HG02973 (cell line): ENCODE data around the gene CCND1.

Experiments
- ATAC-seq: cut with Tn5 transposase; IDR thresholded peaks from one replicate; pipeline ENCODE4 v1.9.1; 2021; ENCODE audit warnings: moderate library complexity; ENCODE audit not compliant: unreplicated experiment

CCND1 gene

DNA sequence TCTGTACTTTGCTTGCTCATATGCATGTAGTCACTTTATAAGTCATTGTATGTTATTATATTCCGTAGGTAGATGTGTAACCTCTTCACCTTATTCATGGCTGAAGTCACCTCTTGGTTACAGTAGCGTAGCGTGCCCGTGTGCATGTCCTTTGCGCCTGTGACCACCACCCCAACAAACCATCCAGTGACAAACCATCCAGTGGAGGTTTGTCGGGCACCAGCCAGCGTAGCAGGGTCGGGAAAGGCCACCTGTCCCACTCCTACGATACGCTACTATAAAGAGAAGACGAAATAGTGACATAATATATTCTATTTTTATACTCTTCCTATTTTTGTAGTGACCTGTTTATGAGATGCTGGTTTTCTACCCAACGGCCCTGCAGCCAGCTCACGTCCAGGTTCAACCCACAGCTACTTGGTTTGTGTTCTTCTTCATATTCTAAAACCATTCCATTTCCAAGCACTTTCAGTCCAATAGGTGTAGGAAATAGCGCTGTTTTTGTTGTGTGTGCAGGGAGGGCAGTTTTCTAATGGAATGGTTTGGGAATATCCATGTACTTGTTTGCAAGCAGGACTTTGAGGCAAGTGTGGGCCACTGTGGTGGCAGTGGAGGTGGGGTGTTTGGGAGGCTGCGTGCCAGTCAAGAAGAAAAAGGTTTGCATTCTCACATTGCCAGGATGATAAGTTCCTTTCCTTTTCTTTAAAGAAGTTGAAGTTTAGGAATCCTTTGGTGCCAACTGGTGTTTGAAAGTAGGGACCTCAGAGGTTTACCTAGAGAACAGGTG, 11.1 kb downstream of the CCND1 start:
- no peak for ATAC-seq

DNA sequence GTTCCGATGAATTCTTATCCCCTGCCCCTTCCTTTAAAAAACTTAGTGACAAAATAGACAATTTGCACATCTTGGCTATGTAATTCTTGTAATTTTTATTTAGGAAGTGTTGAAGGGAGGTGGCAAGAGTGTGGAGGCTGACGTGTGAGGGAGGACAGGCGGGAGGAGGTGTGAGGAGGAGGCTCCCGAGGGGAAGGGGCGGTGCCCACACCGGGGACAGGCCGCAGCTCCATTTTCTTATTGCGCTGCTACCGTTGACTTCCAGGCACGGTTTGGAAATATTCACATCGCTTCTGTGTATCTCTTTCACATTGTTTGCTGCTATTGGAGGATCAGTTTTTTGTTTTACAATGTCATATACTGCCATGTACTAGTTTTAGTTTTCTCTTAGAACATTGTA, 12.0 kb downstream of the CCND1 start:
- ATAC-seq: no peak

GRCh38 chr11:69653406-69653960, 12.5 kb downstream of the CCND1 start:
- no peak for ATAC-seq

DNA sequence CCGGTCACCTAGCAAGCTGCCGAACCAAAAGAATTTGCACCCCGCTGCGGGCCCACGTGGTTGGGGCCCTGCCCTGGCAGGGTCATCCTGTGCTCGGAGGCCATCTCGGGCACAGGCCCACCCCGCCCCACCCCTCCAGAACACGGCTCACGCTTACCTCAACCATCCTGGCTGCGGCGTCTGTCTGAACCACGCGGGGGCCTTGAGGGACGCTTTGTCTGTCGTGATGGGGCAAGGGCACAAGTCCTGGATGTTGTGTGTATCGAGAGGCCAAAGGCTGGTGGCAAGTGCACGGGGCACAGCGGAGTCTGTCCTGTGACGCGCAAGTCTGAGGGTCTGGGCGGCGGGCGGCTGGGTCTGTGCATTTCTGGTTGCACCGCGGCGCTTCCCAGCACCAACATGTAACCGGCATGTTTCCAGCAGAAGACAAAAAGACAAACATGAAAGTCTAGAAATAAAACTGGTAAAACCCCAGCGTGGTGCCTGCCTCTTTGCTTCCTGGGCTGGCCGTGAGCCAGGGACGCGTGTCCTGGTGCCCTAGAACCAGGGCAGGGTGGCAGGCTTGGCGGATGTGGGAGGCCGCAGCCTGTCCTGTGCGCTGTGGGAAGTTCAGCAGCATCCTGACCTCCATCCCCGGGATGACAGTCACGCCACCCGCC, 13.2 kb downstream of the CCND1 start:
- no peak for ATAC-seq

DNA sequence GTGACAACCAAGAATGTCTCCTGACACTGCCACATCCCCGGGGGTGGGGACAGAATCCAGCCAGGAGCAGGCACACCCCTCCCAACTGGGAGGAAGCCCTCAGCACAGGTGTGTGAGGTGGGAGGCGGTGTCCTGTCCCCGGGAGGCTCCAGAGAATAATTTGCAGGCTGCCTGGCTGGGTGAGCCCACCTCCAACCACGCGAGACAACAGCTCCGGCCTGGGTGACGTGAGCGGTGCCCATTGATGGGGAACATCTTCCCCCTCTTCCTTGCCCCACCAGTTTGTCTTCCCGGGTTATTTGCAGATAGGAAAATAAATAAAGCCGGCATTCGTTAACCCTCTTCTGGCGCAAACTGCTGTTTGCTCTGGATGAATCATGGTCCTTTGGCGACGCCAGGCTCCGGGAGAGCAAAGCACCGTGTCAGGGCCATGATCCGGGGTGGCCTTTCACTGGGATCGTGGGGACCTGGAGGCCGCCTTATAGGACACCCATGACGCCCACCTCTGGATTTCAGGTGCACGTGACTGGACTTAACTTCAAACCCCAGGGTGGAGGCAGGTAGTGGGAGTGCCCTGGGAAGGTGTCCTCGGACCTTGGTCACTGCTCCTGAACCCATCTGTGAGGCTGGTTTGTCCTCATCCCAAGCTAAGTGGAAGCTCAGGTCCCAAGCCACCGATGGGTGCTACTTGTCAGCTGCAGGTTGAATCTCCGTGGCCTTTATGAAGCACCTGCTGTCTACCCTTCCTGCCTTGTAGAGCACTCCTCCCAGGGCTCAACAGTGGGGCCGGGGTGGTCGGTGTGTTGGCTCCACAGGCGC, 13.9 kb downstream of the CCND1 start:
- no peak for ATAC-seq

DNA sequence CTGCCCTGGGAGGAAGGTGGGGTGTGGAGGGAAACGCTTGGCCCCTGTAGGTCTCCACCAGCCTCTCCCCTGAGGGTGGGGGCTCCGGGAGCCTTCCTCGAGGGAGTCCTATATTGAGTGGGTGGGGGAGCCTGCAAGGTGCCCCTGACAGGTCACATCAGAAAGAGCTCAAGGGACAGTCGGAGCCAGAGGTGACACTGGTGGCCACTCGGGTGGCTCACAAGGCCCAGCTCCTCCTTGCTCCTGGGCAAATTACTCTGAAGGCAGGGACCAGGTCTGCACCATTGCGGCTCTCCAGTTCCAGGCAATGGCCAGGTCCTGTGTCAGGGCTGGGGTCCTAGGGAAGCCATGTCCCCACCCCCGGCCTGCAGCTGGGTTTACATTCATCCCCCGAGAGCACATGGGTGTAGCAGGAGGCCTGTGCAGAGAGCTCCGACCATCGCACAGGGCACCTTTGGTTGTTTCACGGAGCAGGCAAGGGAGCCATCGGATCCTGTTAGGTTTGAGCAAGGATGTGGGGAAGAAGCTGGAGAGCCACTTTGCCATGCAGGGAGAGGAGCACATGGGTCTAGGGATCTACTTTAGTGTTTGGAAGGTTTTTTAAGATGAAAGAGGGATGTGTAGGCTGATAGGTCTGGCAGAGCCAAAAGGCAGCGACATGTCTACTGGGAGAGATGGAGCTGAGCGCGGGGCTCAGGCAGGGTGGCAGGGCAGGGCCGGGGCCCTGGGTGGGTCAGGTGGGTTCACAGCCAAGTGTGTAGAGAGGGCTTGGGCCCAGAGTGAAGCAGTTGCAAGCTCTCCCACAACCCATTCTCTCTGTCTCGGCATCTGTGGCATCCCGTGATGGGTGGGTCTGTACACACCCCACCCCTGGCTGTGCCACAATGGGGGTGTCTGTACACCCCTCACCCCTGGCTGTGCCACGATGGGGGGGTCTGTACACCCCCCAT, 14.8 kb downstream of the CCND1 start:
- ATAC-seq: no peak

GRCh38 chr11:69656536-69657455, 15.8 kb downstream of the CCND1 start:
- no peak for ATAC-seq

DNA sequence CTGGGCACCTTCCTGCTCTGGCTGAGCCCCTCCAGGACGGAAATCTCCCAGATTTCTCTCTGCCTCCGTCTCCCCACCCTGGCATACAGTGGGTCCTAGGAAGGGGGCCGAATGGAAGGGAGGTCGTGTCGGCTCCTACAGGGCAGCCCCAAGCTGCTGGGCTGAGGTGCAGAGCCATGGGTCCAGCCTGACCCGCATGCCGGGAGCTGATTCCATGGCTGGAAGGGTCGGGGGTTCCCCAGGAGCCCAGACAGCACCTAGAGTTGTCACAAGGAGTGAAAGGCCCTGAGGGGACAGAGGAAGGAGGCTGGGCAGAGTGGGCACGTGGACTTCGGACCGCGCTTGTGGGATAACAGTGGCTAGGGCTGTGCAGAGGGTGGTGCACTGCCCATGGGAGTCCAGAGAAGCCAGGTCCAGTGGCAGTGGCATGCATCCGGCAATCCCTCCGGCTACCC, 16.5 kb downstream of the CCND1 start:
- ATAC-seq: no peak

DNA sequence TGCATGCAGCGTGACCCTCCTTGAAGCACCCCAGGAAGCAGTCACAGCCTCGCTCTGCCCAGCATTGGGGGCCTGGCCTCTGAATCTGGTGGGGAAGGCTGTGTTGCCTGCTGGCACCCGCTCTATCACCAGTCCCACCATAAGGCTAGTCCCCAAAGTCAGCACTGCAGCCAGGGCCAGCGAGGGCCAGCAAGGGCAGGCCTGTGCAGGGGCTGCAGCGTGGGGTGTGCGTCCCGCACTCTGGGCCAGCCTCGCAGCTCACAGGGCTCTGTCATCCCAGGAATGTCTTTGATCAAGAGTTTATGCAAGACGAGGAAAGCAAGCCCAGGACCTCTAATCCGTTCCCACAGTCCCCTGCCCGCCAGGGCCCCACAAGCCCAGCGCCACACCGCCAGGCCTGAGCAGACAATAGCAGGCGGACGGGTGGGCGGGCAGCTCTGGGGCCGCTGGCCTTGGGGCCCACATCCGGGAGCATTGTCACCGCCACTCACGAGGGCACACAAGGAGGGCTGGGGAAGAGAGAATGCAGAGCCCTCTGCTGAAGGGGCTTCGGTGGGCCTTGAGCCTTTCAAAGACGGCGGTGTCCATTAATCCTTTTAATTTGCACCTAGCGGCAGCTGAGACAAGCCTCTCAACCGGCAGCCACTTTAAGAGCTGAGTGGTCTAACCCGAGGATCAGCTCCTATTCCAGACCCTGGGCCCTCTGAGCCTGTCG, 17.1 kb downstream of the CCND1 start:
- ATAC-seq: no peak

DNA sequence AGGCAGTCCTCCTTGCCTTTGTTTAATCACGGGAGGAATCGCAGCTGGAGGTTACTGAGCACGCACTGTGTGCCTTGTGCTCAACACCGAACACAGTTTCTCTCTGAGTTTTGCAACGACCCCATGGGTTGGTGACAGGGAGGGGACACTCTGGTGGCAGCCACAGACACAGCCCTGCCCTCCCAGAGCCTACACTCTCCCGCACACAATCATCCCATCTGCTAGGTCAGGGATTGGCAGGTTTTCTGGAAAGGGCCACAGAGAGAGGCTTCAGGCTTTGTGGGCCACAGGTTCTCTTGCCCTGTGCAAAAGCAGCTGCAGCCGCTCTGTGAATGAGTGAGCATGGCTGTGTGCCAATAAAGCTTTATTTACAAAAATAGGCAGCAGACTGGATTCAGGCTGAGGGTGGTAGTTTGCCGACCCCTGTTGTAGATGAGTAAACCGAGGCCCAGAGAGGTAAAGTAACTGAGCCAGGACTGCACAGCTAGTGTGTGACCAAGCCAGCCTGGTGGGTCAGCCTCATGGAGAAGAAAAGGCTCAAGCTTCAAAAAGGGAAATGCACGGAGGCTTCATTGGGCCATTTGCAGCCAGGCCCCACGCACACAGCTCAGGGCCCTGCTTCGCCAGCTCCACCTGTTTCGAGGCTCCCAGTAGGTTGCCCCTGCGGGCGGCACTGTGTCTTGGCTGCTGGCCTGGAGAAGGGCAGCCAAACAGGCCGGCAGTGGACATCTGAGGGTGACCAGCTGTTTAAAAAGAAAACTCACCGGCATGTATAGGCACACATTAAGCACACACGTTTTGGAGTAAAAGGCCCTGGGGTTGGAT, 17.9 kb downstream of the CCND1 start:
- ATAC-seq: no peak

GRCh38 chr11:69659591-69659990, 18.6 kb downstream of the CCND1 start:
- no peak for ATAC-seq

DNA sequence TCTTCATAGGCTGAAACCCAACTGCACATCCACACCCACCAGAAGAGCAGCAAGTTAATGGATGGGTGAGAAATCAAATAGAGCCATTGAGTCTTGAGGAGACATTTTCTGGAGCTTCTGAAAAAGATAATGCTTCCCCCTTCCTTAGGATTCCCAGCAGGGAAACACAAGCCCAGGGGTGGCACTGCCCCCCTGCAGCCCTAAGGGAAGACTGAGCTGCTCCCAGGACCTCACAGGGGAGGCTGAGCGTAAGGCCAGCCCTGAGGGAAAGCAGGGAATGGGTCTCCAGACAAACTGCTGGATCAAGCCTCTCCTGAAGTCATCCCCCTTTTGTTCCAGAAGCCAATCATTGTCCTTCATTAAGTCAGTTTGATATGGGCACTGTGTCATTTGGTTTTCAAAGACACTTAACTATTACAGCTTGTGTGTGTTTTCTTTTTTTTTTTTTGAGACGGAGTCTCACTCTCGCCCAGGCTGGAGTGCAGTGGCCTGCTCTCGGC, 19.1 kb downstream of the CCND1 start:
- ATAC-seq: no peak

- ATAC-seq: no peak
Observed at GRCh38 chr11:69661413-69661715, 20.4 kb downstream of the CCND1 start.

- ATAC-seq: no peak
Observed at GRCh38 chr11:69662021-69662698, 21.2 kb downstream of the CCND1 start.

DNA sequence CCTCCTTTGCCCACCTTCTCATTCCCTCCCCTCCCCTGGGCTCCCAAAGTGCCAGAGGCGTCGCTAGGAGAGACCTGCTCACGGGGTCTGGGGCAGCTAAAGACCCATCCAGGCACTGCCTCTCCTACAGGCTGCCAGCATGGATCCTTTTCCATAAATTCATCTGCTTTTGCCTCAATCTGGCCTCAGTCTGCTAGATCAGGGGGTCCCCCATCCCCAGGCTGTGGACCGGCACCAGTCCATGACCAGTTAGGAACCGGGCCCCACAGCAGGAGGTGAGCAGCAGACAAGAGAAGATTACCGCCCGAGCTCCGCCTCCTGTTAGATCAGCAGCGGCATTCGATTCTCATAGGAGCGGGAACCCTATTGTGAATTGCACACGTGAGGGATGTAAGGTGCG, 21.9 kb downstream of the CCND1 start:
- no peak for ATAC-seq

- no peak for ATAC-seq
Observed at GRCh38 chr11:69663326-69663725, 22.4 kb downstream of the CCND1 start.

GRCh38 chr11:69664103-69664775, 23.3 kb downstream of the CCND1 start:
- ATAC-seq: no peak
